HepG2 (cell line): ENCODE results near the gene MISP3. TPM values are rescaled to one million over a fixed set of nuclear protein-coding genes. Genes with fewer than 3 reads are reported as not detected.

Experiments used
- ATAD3A ChIP-seq: sonication (generic); formaldehyde crosslinking; IDR thresholded peaks from 2 replicates; pipeline ENCODE4 v1.4.0; 2020; ENCODE audit warnings: missing genetic modification reagents
- ELF1 ChIP-seq: sonication (generic); formaldehyde crosslinking; IDR thresholded peaks from 2 replicates; pipeline ENCODE4 v1.4.0; 2020; ENCODE audit warnings: missing genetic modification reagents
- MTA1 ChIP-seq: sonication (generic); formaldehyde crosslinking; IDR thresholded peaks from 2 replicates; pipeline ENCODE4 v1.4.0; 2020; ENCODE audit warnings: missing genetic modification reagents, mild to moderate bottlenecking, borderline replicate concordance
- PRMT3 ChIP-seq: sonication (generic); formaldehyde crosslinking; IDR thresholded peaks from 2 replicates; pipeline ENCODE4 v1.8.1; 2022; ENCODE audit warnings: low read depth, mild to moderate bottlenecking, moderate library complexity, missing genetic modification reagents, borderline replicate concordance
- SOX6 ChIP-seq, 2 experiments: fragments of 450-650 bp in 1 of 2; sonication (generic) in 1 of 2; formaldehyde crosslinking in 1 of 2; IDR thresholded peaks; 2 replicates each; pipeline versions ENCODE4 v1.4.0 to v1.6.1; 2017 to 2020; ENCODE audit warnings: antibody characterized with exemption in 1 of 2, mild to moderate bottlenecking in 1 of 2, missing genetic modification reagents in 1 of 2
- SP2 ChIP-seq: sonication (generic); formaldehyde crosslinking; IDR thresholded peaks from 2 replicates; pipeline ENCODE4 v1.5.1; 2020; ENCODE audit warnings: mild to moderate bottlenecking, missing genetic modification reagents
- TARDBP ChIP-seq: sonication (generic); formaldehyde crosslinking; IDR thresholded peaks from 2 replicates; pipeline ENCODE4 v1.8.0; 2022; ENCODE audit warnings: mild to moderate bottlenecking, missing genetic modification reagents
- ZNF468 ChIP-seq: sonication (generic); formaldehyde crosslinking; IDR thresholded peaks from 2 replicates; pipeline ENCODE4 v1.8.0; 2022; ENCODE audit warnings: mild to moderate bottlenecking, moderate library complexity, missing genetic modification reagents
- ZNF629 ChIP-seq: sonication (generic); formaldehyde crosslinking; conservative IDR thresholded peaks from 2 replicates; pipeline ENCODE4 v1.5.0; 2020; ENCODE audit warnings: missing genetic modification reagents
- ZNF678 ChIP-seq: sonication (generic); formaldehyde crosslinking; IDR thresholded peaks from 2 replicates; pipeline ENCODE4 v1.4.0; 2020; ENCODE audit warnings: mild to moderate bottlenecking, missing genetic modification reagents
- ZNF703 ChIP-seq: sonication (generic); formaldehyde crosslinking; IDR thresholded peaks from 2 replicates; pipeline ENCODE4 v1.5.1; 2020; ENCODE audit warnings: missing genetic modification reagents, mild to moderate bottlenecking, moderate library complexity, borderline replicate concordance
- ZNF883 ChIP-seq: sonication (generic); formaldehyde crosslinking; IDR thresholded peaks from 2 replicates; pipeline ENCODE4 v1.5.1; 2020; ENCODE audit warnings: mild to moderate bottlenecking, missing genetic modification reagents; ENCODE audit errors: not compliant biosample characterization
- ZSCAN30 ChIP-seq: sonication (generic); formaldehyde crosslinking; IDR thresholded peaks from 2 replicates; pipeline ENCODE4 v1.5.0; 2020; ENCODE audit warnings: mild to moderate bottlenecking, missing genetic modification reagents
- ZSCAN9 ChIP-seq: IDR thresholded peaks from 2 replicates; pipeline ENCODE4 v1.6.1; 2016; ENCODE audit warnings: borderline replicate concordance
- polyA plus RNA-seq, 8 experiments: library from polyadenylated mRNA; depleted of rRNA in 3 of 8; stranded (reverse) in 7 of 8; unstranded in 1 of 8; fragments of >200 nt; fragmentation: Illumina TruSeq in 4 of 8; extraction: Trizol in 4 of 8; gene quantifications; 2 replicates each; pipeline versions ENCODE4 v1.2.1 to v1.2.3, GENCODE V29; 2011 to 2016; ENCODE audit warnings: low read depth in 4 of 8, missing spikeins in 1 of 8, mixed read lengths in 1 of 8; ENCODE audit not compliant: insufficient read depth in 1 of 8
- total RNA-seq, 5 experiments: library from RNA; depleted of rRNA; stranded (reverse); fragments of >200 nt; fragmentation: Illumina TruSeq; extraction: Trizol; gene quantifications; 2 replicates each; pipeline ENCODE4 v1.2.3, GENCODE V29; 2016; ENCODE audit warnings: low read depth in 1 of 5
- TF ChIP-seq, protein P1 (sequence below): sonication (generic); formaldehyde crosslinking; IDR thresholded peaks from 2 replicates; pipeline ENCODE4 v1.5.0; 2020; ENCODE audit warnings: mild to moderate bottlenecking, missing genetic modification reagents, borderline replicate concordance
- TF ChIP-seq, protein P2 (sequence below): sonication (generic); formaldehyde crosslinking; IDR thresholded peaks from 2 replicates; pipeline ENCODE4 v1.4.0; 2020; ENCODE audit warnings: mild to moderate bottlenecking, missing genetic modification reagents
- TF ChIP-seq, protein P3 (sequence below): sonication (generic); formaldehyde crosslinking; IDR thresholded peaks from 2 replicates; pipeline ENCODE4 v1.8.0; 2022; ENCODE audit warnings: mild to moderate bottlenecking, missing genetic modification reagents, moderate library complexity
- TF ChIP-seq, protein P4 (sequence below): sonication (generic); formaldehyde crosslinking; IDR thresholded peaks from 2 replicates; pipeline ENCODE4 v1.4.0; 2020; ENCODE audit warnings: missing genetic modification reagents, borderline replicate concordance
- TF ChIP-seq, protein P5 (sequence below): sonication (generic); formaldehyde crosslinking; IDR thresholded peaks from 2 replicates; pipeline ENCODE4 v1.5.0; 2020; ENCODE audit warnings: mild to moderate bottlenecking, low read depth, missing genetic modification reagents, borderline replicate concordance

The MISP3 gene
- total and polyA plus RNA-seq, 2 of the 13 experiments (the other 11 are each of a cell fraction or from before 2014, with no cell fraction given), result 2.5 to 5.4 TPM

DNA sequence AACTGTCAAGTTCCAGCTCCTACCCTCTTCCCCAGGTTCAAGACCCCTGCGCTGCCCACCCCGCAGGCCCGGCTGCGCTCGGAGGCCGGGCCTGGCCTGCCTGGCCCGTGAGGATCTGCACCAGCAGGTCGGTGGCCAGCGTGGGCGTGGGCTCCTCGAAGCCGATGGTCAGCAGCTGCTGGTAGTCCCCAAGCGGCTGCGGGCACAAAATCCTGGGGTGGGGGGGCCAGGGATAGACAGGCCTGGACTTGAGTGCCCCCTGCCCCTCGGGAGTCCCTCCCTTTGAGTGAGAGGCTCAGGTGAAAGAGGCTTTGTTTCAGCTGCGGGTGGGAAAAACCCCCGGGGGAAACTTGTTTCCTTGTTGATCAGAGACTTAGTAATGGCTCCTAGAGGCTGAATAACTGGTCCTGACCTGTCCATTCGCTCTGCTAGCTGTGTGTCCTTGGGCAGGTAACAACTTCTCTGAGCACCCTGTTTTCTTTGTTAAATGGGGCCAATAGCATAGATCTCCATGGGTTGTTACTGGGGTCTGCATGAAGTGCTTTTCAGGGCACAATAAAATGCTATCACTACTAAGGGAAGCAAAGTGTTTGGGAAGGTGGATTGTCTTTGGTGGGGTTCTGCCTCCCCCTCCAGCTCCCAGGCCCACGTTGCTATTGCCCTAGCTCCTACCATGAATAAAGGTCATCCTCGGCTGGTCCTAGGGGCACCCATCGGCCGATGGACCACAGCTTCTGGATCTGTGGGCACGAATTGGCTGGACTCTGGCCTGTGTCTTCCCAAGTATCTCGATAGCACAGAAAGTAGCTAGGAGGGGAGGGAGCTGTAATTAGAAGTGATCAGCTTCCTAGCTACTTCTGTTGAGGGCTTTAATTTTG, 9.4 kb downstream of the MISP3 start (continued):
- TF ChIP-seq, protein P1, sequence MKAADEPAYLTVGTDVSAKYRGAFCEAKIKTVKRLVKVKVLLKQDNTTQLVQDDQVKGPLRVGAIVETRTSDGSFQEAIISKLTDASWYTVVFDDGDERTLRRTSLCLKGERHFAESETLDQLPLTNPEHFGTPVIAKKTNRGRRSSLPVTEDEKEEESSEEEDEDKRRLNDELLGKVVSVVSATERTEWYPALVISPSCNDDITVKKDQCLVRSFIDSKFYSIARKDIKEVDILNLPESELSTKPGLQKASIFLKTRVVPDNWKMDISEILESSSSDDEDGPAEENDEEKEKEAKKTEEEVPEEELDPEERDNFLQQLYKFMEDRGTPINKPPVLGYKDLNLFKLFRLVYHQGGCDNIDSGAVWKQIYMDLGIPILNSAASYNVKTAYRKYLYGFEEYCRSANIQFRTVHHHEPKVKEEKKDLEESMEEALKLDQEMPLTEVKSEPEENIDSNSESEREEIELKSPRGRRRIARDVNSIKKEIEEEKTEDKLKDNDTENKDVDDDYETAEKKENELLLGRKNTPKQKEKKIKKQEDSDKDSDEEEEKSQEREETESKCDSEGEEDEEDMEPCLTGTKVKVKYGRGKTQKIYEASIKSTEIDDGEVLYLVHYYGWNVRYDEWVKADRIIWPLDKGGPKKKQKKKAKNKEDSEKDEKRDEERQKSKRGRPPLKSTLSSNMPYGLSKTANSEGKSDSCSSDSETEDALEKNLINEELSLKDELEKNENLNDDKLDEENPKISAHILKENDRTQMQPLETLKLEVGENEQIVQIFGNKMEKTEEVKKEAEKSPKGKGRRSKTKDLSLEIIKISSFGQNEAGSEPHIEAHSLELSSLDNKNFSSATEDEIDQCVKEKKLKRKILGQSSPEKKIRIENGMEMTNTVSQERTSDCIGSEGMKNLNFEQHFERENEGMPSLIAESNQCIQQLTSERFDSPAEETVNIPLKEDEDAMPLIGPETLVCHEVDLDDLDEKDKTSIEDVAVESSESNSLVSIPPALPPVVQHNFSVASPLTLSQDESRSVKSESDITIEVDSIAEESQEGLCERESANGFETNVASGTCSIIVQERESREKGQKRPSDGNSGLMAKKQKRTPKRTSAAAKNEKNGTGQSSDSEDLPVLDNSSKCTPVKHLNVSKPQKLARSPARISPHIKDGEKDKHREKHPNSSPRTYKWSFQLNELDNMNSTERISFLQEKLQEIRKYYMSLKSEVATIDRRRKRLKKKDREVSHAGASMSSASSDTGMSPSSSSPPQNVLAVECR (CRISPR knock-in tag), result no peak
- TF ChIP-seq SP2 (CRISPR knock-in tag), result no peak
- TF ChIP-seq ZNF468 (CRISPR knock-in tag), result no peak
- TF ChIP-seq ZSCAN30 (CRISPR knock-in tag), result no peak
- TF ChIP-seq, protein P2, sequence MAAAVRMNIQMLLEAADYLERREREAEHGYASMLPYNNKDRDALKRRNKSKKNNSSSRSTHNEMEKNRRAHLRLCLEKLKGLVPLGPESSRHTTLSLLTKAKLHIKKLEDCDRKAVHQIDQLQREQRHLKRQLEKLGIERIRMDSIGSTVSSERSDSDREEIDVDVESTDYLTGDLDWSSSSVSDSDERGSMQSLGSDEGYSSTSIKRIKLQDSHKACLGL (CRISPR knock-in tag), result 0 out of 2 replicates have a peak, but pooled peaks have one; percentile 46
- TF ChIP-seq, protein P3, sequence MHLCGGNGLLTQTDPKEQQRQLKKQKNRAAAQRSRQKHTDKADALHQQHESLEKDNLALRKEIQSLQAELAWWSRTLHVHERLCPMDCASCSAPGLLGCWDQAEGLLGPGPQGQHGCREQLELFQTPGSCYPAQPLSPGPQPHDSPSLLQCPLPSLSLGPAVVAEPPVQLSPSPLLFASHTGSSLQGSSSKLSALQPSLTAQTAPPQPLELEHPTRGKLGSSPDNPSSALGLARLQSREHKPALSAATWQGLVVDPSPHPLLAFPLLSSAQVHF (CRISPR knock-in tag), result no peak
- TF ChIP-seq, protein P4, sequence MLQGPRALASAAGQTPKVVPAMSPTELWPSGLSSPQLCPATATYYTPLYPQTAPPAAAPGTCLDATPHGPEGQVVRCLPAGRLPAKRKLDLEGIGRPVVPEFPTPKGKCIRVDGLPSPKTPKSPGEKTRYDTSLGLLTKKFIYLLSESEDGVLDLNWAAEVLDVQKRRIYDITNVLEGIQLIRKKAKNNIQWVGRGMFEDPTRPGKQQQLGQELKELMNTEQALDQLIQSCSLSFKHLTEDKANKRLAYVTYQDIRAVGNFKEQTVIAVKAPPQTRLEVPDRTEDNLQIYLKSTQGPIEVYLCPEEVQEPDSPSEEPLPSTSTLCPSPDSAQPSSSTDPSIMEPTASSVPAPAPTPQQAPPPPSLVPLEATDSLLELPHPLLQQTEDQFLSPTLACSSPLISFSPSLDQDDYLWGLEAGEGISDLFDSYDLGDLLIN, result no peak
- TF ChIP-seq ATAD3A (CRISPR knock-in tag), result no peak
- TF ChIP-seq ZNF703 (CRISPR knock-in tag), result no peak
- no peak for TF ChIP-seq ZNF629 (CRISPR knock-in tag)
- TF ChIP-seq ZSCAN9, result no peak
- TF ChIP-seq SOX6 (IDR thresholded peaks at IDR 0.05), result no peak
- 0 out of 2 replicates have a peak, but pooled peaks have one; percentile 6 for TF ChIP-seq SOX6 (CRISPR knock-in tag; IDR thresholded peaks at IDR 0.05)
- TF ChIP-seq, protein P5, sequence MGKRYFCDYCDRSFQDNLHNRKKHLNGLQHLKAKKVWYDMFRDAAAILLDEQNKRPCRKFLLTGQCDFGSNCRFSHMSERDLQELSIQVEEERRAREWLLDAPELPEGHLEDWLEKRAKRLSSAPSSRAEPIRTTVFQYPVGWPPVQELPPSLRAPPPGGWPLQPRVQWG (CRISPR knock-in tag), result no peak
- TF ChIP-seq MTA1 (CRISPR knock-in tag), result no peak
- no peak for TF ChIP-seq ZNF678 (CRISPR knock-in tag)
- TF ChIP-seq PRMT3 (CRISPR knock-in tag), result no peak
- TF ChIP-seq ZNF883 (CRISPR knock-in tag), result no peak
- TF ChIP-seq ELF1 (CRISPR knock-in tag), result no peak
- no peak for TF ChIP-seq TARDBP (CRISPR knock-in tag)
